Hepatocyte (in vitro differentiated cells): ENCODE data around the gene DMRT1. TPM values are rescaled to one million over a fixed set of nuclear protein-coding genes. Genes with fewer than 3 reads are reported as not detected.

Experiments used
- DNase-seq: peaks from one replicate; pipeline ENCODE4 v3.0.0-alpha.2; 2016; ENCODE audit warnings: low spot score
- H2AFZ ChIP-seq: fragments of 200-600 bp; sonication (generic); 2 replicates; pipeline ENCODE4 v1.6.0; 2016; ENCODE audit warnings: antibody characterized with exemption, mild to moderate bottlenecking
- H3K27ac ChIP-seq: fragments of 200-600 bp; sonication (generic); 2 replicates; pipeline ENCODE4 v1.5.1; 2016; ENCODE audit warnings: mild to moderate bottlenecking
- H3K27me3 ChIP-seq: fragments of 200-600 bp; sonication (generic); 2 replicates; pipeline ENCODE4 v1.6.1; 2016
- H3K36me3 ChIP-seq: fragments of 200-600 bp; sonication (generic); replicated peaks from 2 replicates; pipeline ENCODE4 v1.5.1; 2016; ENCODE audit warnings: low read depth; ENCODE audit not compliant: insufficient read depth
- H3K4me1 ChIP-seq: fragments of 200-600 bp; sonication (generic); 2 replicates; pipeline ENCODE4 v1.5.1; 2016; ENCODE audit warnings: mild to moderate bottlenecking, moderate library complexity; ENCODE audit not compliant: insufficient read depth
- H3K4me2 ChIP-seq: fragments of 200-600 bp; sonication (generic); 2 replicates; pipeline ENCODE4 v1.6.0; 2016
- H3K4me3 ChIP-seq: fragments of 200-600 bp; sonication (generic); 2 replicates; pipeline ENCODE4 v1.5.1; 2016; ENCODE audit warnings: mild to moderate bottlenecking
- H3K79me2 ChIP-seq: fragments of 200-600 bp; sonication (generic); 2 replicates; pipeline ENCODE4 v1.6.0; 2017; ENCODE audit warnings: mild to moderate bottlenecking
- H3K9me2 ChIP-seq: fragments of 200-600 bp; sonication (generic); replicated peaks from 2 replicates; pipeline ENCODE4 v1.6.0; 2017; ENCODE audit warnings: mild to moderate bottlenecking; ENCODE audit not compliant: insufficient read depth
- H3K9me3 ChIP-seq: fragments of 200-600 bp; sonication (generic); 2 replicates; pipeline ENCODE4 v1.5.1; 2016; ENCODE audit warnings: low read depth, mild to moderate bottlenecking
- H4K20me1 ChIP-seq: fragments of 200-600 bp; sonication (generic); 2 replicates; pipeline ENCODE4 v1.6.0; 2016; ENCODE audit warnings: mild to moderate bottlenecking; ENCODE audit not compliant: insufficient read depth, poor library complexity, severe bottlenecking
- EZH2 ChIP-seq: fragments of 200-600 bp; sonication (generic); IDR thresholded peaks from 2 replicates; pipeline ENCODE4 v1.6.1; 2016; ENCODE audit warnings: antibody characterized with exemption, mild to moderate bottlenecking, borderline replicate concordance
- EZH2phosphoT487 ChIP-seq: fragments of 200-600 bp; sonication (generic); IDR thresholded peaks from one replicate; pipeline ENCODE4 v1.6.1; 2018; ENCODE audit warnings: antibody characterized with exemption, mild to moderate bottlenecking, low read depth, moderate library complexity; ENCODE audit not compliant: unreplicated experiment, severe bottlenecking
- WGBS: methylation state at CpG from one replicate; pipeline ENCODE4 v1.1.6; 2016; ENCODE audit warnings: low lambda C conversion rate; ENCODE audit errors: missing lambda C conversion rate; 5-methylcytosine and 5-hydroxymethylcytosine counted together
- polyA plus RNA-seq: library from polyadenylated mRNA; unstranded; fragments of >200 nt; fragmentation: Nextera tagmentation; extraction: Ambion mirVana; gene quantifications from 2 replicates; pipeline ENCODE4 v1.2.1, GENCODE V29; 2016
- total RNA-seq: library from RNA; depleted of rRNA; stranded (reverse); fragments of >200 nt; gene quantifications from 2 replicates; pipeline ENCODE4 v1.2.3, GENCODE V29; 2014
- TF ChIP-seq, protein P1 (sequence below): fragments of 200-600 bp; sonication (generic); IDR thresholded peaks from 2 replicates; pipeline ENCODE4 v1.5.1; 2016; ENCODE audit warnings: antibody characterized with exemption, mild to moderate bottlenecking; ENCODE audit not compliant: poor library complexity

Gene DMRT1
- total and polyA plus RNA-seq, 2 experiments from 2014 or later: not detected

DNA sequence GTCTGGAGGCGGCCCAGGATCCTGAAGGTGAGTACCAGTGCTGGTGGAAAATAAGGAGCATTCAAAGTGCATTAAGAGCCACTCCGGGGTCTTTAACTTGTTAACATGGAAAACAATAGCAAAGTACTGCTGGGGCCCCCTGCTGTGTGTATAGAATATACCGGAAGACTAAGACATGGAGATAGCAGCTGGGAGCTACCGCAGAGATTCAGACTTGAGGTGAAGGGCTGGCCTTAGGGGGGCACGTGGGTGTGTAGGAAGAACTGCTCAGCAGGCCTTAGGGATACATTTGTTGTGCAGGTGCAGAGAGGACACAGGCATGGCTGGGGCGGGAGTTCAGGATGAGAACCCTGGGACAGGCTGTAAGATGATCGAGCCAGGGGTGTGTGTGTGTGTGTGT lies 1.2 kb upstream of the DMRT1 start:
- Histone ChIP-seq H3K4me1 (peaks cover 5% of the 10 kb centered on the region), H3K4me2 (no peak overlapping the region), H4K20me1 (no peaks in the 10 kb centered on the region), H3K36me3 (no peaks in the 10 kb centered on the region), H3K79me2 (no peaks in the 10 kb centered on the region), H3K9me3 (no peaks in the 10 kb centered on the region), H3K9me2 (no peaks in the 10 kb centered on the region), H3K4me3 (no peak overlapping the region), H3K27ac (no peak overlapping the region), H2AFZ (no peak overlapping the region), H3K27me3 (peaks cover 55% of the 10 kb centered on the region)
- whole genome bisulfite sequencing: 20% methylated on average over 7 of the region's 7 CpGs
- no peak for DNase-seq
- no peak for TF ChIP-seq EZH2

DNA sequence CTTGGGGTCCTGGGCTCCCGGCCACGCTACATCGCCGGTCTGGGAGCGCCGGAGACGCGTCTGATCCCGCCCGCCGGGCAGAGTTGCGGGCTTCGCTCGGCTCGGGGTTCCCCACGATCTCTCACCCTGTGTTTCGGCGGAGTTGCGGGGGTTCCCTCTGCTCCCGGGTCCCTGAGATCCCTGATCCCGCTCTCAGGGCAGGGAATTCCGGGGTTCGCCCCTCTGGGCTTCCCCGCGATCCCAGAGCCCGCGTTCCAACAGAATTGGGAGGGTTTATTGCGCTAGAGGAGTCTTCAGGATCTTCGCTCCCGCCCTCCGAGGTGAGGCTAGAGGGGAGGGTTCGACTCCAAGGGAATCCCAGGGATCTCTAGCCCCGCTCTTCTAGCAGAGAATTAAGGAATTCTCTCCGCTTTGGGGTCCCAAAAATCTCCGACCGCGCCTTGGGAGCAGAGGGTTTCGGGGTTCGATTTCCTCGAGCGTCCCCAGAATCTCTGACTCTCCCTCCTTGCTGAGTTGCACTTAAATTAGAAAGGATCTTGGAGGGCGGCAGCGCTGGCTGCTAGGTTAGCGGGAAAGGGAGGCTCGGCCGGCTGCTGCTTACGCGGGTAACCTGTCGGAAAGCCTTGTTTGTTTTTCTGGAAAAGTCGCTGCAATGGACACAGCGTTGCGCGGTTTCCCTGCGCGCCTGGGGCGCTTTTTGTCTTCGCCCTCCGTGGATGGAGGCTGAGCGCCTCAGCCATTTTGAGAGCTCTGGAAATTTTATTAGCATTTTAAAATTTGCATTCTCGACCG lies 1.3 kb downstream of the DMRT1 start:
- no peaks in the 10 kb centered on the region for H3K79me2 ChIP-seq
- peaks cover 5% of the 10 kb centered on the region for H3K4me1 ChIP-seq
- H3K9me2 ChIP-seq: no peaks in the 10 kb centered on the region
- TF ChIP-seq, protein P1, sequence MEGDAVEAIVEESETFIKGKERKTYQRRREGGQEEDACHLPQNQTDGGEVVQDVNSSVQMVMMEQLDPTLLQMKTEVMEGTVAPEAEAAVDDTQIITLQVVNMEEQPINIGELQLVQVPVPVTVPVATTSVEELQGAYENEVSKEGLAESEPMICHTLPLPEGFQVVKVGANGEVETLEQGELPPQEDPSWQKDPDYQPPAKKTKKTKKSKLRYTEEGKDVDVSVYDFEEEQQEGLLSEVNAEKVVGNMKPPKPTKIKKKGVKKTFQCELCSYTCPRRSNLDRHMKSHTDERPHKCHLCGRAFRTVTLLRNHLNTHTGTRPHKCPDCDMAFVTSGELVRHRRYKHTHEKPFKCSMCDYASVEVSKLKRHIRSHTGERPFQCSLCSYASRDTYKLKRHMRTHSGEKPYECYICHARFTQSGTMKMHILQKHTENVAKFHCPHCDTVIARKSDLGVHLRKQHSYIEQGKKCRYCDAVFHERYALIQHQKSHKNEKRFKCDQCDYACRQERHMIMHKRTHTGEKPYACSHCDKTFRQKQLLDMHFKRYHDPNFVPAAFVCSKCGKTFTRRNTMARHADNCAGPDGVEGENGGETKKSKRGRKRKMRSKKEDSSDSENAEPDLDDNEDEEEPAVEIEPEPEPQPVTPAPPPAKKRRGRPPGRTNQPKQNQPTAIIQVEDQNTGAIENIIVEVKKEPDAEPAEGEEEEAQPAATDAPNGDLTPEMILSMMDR: no peak
- peak; percentile 99 for TF ChIP-seq EZH2
- TF ChIP-seq EZH2phosphoT487: peak; percentile 63
- DNase-seq: no peak
- peak overlapping the region; percentile 34 for H3K4me2 ChIP-seq
- H3K36me3 ChIP-seq: no peaks in the 10 kb centered on the region
- H3K27ac ChIP-seq: no peak overlapping the region
- WGBS: 6% methylated on average over 61 of the region's 61 CpGs
- H3K4me3 ChIP-seq: no peak overlapping the region
- peak overlapping the region; percentile 24 for H2AFZ ChIP-seq
- H3K9me3 ChIP-seq: no peaks in the 10 kb centered on the region
- H4K20me1 ChIP-seq: no peaks in the 10 kb centered on the region
- H3K27me3 ChIP-seq: peaks cover 71% of the 10 kb centered on the region

DNA sequence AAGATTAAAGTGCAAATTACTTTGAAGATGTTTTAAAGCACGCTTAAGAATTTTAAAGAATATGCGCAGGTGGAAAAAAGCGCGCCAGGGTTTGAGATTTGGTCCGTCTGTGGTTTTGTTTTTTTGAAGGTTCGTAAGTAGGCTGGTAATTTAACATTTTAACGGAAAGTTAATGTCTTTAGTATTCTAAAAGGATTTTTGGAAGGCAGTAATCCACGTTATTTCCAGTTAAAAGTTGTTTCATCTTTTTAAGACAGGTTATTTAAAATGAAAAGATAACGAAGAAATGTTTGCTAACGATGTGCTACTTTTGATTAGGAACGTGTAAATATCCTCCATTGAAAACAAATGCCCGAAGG lies 1.9 kb downstream of the DMRT1 start:
- TF ChIP-seq EZH2phosphoT487: peak; percentile 34
- TF ChIP-seq, protein P1: no peak
- 16% methylated on average over 12 of the region's 12 CpGs for WGBS
- no peak for DNase-seq
- Histone ChIP-seq H3K4me1 (peaks cover 5% of the 10 kb centered on the region), H3K27me3 (peaks cover 75% of the 10 kb centered on the region), H3K9me2 (no peaks in the 10 kb centered on the region), H3K4me2 (peak overlapping the region; percentile 34), H2AFZ (peak overlapping the region; percentile 24), H3K27ac (no peak overlapping the region), H3K79me2 (no peaks in the 10 kb centered on the region), H3K36me3 (no peaks in the 10 kb centered on the region), H3K4me3 (no peak overlapping the region), H3K9me3 (no peaks in the 10 kb centered on the region), H4K20me1 (no peaks in the 10 kb centered on the region)

DNA sequence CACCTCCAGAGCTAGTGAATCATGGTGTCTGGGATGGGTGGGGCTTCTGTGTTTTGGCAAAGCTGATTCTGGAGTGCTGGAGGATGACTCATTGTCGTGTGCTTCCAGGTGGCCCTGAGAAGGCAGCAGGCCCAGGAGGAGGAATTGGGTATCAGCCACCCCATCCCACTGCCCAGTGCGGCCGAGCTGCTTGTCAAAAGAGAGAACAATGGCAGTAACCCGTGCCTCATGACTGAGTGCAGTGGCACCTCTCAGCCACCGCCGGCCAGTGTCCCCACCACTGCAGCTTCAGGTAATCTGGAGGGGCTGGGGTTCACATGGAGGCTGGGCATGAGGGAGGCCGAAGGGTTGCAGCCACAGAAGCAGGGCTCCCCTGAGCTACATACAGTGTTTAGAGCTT lies 5.4 kb downstream of the DMRT1 start:
- Histone ChIP-seq H3K9me2 (no peaks in the 10 kb centered on the region), H3K27ac (no peak overlapping the region), H3K79me2 (no peaks in the 10 kb centered on the region), H3K36me3 (no peaks in the 10 kb centered on the region), H2AFZ (no peak overlapping the region), H3K27me3 (peaks cover 45% of the 10 kb centered on the region), H3K4me1 (peaks cover 1% of the 10 kb centered on the region), H3K4me3 (no peak overlapping the region), H3K9me3 (no peaks in the 10 kb centered on the region), H3K4me2 (no peak overlapping the region), H4K20me1 (no peaks in the 10 kb centered on the region)
- TF ChIP-seq EZH2phosphoT487 (no peak), EZH2 (no peak)
- TF ChIP-seq, protein P1: no peak
- DNase-seq: no peak
- 64% methylated on average over 7 of the region's 7 CpGs for WGBS
